ENCODE measurements around the gene UBAP1. TPM values are rescaled to one million over a fixed set of nuclear protein-coding genes. Genes with fewer than 3 reads are reported as not detected.
A peak's percentile ranks its signal among the peaks of the same experiment; 100 is the strongest.

UBAP1 gene
- total RNA-seq, 1 donor from 2014 or later, result 32.5 TPM

- Mint-ChIP-seq H3K9me3 (ENCODE audit: unreplicated experiment) (no peaks in the 10 kb centered on the region), H3K36me3 (ENCODE audit: low read depth, unreplicated experiment) (peaks cover 4% of the 10 kb centered on the region), H3K27ac (ENCODE audit: unreplicated experiment) (no peak overlapping the region), H3K27me3 (ENCODE audit: unreplicated experiment) (peaks cover 1% of the 10 kb centered on the region), H3K4me1 (ENCODE audit: unreplicated experiment) (peaks cover 8% of the 10 kb centered on the region), H3K4me3 (ENCODE audit: unreplicated experiment) (no peak overlapping the region)
- no peak for DNase-seq (ENCODE audit: low spot score)
- TF ChIP-seq, protein P1, sequence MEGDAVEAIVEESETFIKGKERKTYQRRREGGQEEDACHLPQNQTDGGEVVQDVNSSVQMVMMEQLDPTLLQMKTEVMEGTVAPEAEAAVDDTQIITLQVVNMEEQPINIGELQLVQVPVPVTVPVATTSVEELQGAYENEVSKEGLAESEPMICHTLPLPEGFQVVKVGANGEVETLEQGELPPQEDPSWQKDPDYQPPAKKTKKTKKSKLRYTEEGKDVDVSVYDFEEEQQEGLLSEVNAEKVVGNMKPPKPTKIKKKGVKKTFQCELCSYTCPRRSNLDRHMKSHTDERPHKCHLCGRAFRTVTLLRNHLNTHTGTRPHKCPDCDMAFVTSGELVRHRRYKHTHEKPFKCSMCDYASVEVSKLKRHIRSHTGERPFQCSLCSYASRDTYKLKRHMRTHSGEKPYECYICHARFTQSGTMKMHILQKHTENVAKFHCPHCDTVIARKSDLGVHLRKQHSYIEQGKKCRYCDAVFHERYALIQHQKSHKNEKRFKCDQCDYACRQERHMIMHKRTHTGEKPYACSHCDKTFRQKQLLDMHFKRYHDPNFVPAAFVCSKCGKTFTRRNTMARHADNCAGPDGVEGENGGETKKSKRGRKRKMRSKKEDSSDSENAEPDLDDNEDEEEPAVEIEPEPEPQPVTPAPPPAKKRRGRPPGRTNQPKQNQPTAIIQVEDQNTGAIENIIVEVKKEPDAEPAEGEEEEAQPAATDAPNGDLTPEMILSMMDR (IDR thresholded peaks at IDR 0.05; ENCODE audit: unreplicated experiment), result no peak
Measured at GRCh38 chr9:34139477-34140146, 39.2 kb upstream of the UBAP1 start.

DNA sequence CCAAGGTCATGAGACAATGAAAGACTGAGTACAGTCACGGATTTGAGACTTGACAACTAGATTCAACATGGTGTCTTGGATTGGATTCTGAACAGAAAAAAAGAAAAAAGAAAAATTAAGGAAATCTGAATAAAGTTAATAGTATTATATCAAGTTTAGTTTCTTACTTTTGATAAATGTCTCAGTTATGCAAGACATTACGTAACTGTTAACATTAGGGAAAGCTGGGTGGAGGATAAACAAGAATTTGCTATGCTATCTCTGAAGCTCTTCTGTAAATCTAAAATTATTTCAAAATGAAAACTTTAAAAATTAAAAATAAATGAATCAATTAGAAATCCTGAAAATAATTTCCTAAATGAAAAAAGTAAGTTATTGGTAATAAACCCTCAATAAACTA lies 38.0 kb upstream of the UBAP1 start:
- H3K27ac Mint-ChIP-seq (ENCODE audit: unreplicated experiment), result no peak overlapping the region
- H3K4me1 Mint-ChIP-seq (ENCODE audit: unreplicated experiment), result peaks cover 8% of the 10 kb centered on the region
- H3K27me3 Mint-ChIP-seq (ENCODE audit: unreplicated experiment), result peaks cover 1% of the 10 kb centered on the region
- no peak overlapping the region for H3K4me3 Mint-ChIP-seq (ENCODE audit: unreplicated experiment)
- TF ChIP-seq, protein P1 (IDR thresholded peaks at IDR 0.05; ENCODE audit: unreplicated experiment), result no peak
- DNase-seq (ENCODE audit: low spot score), result no peak
- H3K9me3 Mint-ChIP-seq (ENCODE audit: unreplicated experiment), result no peaks in the 10 kb centered on the region
- H3K36me3 Mint-ChIP-seq (ENCODE audit: low read depth, unreplicated experiment), result no peaks in the 10 kb centered on the region

- no peaks in the 10 kb centered on the region for H3K9me3 Mint-ChIP-seq (ENCODE audit: unreplicated experiment)
- H3K27ac Mint-ChIP-seq (ENCODE audit: unreplicated experiment), result peak overlapping the region; percentile 39
- H3K4me3 Mint-ChIP-seq (ENCODE audit: unreplicated experiment), result no peak overlapping the region
- no peak for DNase-seq (ENCODE audit: low spot score)
- TF ChIP-seq, protein P1 (IDR thresholded peaks at IDR 0.05; ENCODE audit: unreplicated experiment), result no peak
- H3K4me1 Mint-ChIP-seq (ENCODE audit: unreplicated experiment), result peaks cover 12% of the 10 kb centered on the region
- H3K36me3 Mint-ChIP-seq (ENCODE audit: low read depth, unreplicated experiment), result no peaks in the 10 kb centered on the region
- peaks cover 1% of the 10 kb centered on the region for H3K27me3 Mint-ChIP-seq (ENCODE audit: unreplicated experiment)
Measured at GRCh38 chr9:34143116-34143515, 35.7 kb upstream of the UBAP1 start.

GRCh38 chr9:34145165-34145564 lies 33.7 kb upstream of the UBAP1 start:
- no peaks in the 10 kb centered on the region for H3K9me3 Mint-ChIP-seq (ENCODE audit: unreplicated experiment)
- H3K27me3 Mint-ChIP-seq (ENCODE audit: unreplicated experiment), result no peaks in the 10 kb centered on the region
- H3K4me3 Mint-ChIP-seq (ENCODE audit: unreplicated experiment), result no peak overlapping the region
- H3K36me3 Mint-ChIP-seq (ENCODE audit: low read depth, unreplicated experiment), result no peaks in the 10 kb centered on the region
- DNase-seq (ENCODE audit: low spot score), result no peak
- H3K27ac Mint-ChIP-seq (ENCODE audit: unreplicated experiment), result no peak overlapping the region
- TF ChIP-seq, protein P1 (IDR thresholded peaks at IDR 0.05; ENCODE audit: unreplicated experiment), result no peak
- H3K4me1 Mint-ChIP-seq (ENCODE audit: unreplicated experiment), result peaks cover 19% of the 10 kb centered on the region

DNA sequence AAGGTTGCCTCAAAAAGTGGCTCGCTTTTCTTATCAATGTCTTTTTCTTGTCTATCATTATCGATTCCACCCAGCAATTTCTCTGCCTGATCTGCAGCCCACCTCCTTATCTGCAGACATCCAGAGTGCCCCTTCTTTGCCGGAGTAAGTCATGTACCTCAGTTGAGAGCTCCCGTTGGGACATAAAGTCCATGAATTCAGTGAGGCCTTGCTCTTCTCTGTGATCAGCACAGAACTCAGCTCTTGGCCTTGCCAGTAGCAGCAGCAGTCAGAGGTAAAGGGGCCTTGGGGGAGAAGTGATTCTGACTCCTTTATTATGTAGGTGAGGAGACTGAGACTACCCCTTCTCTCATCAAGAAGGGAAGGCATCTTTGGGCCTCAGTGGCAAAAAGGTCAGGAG lies 27.4 kb upstream of the UBAP1 start:
- no peaks in the 10 kb centered on the region for H3K36me3 Mint-ChIP-seq (ENCODE audit: low read depth, unreplicated experiment)
- no peaks in the 10 kb centered on the region for H3K27me3 Mint-ChIP-seq (ENCODE audit: unreplicated experiment)
- no peak for DNase-seq (ENCODE audit: low spot score)
- H3K4me1 Mint-ChIP-seq (ENCODE audit: unreplicated experiment), result peaks cover 18% of the 10 kb centered on the region
- peak overlapping the region; percentile 81 for H3K27ac Mint-ChIP-seq (ENCODE audit: unreplicated experiment)
- TF ChIP-seq, protein P1 (IDR thresholded peaks at IDR 0.05; ENCODE audit: unreplicated experiment), result no peak
- H3K9me3 Mint-ChIP-seq (ENCODE audit: unreplicated experiment), result no peaks in the 10 kb centered on the region
- H3K4me3 Mint-ChIP-seq (ENCODE audit: unreplicated experiment), result no peak overlapping the region
